Measurements from ENCODE around the gene TLE4. TPM values are rescaled to one million over a fixed set of nuclear protein-coding genes. Genes with fewer than 3 reads are reported as not detected.
A peak's percentile ranks its signal among the peaks of the same experiment; 100 is the strongest.

TLE4 gene
- total RNA-seq, 1 donor: 79.0 TPM

GRCh38 chr9:79572032-79572607 is 355 bp downstream of the TLE4 start:
- H3K4me3 ChIP-seq (ENCODE audit: low read depth, low read length): peak overlapping the region; percentile 85
- peak; percentile 43 for DNase-seq (ENCODE audit: low read depth)
- no peak for TF ChIP-seq CTCF (IDR thresholded peaks at IDR 0.05; ENCODE audit: insufficient read depth, low read depth, low read length)

GRCh38 chr9:79572608-79573411 is 1.0 kb downstream of the TLE4 start:
- no peak for TF ChIP-seq CTCF (IDR thresholded peaks at IDR 0.05; ENCODE audit: insufficient read depth, low read depth, low read length)
- peak; percentile 19 for DNase-seq (ENCODE audit: low read depth)

GRCh38 chr9:79573412-79573923 is 1.7 kb downstream of the TLE4 start:
- H3K4me3 ChIP-seq (ENCODE audit: low read depth, low read length): peak overlapping the region; percentile 85
- peak; percentile 17 for DNase-seq (ENCODE audit: low read depth)
- TF ChIP-seq CTCF (IDR thresholded peaks at IDR 0.05; ENCODE audit: insufficient read depth, low read depth, low read length): no peak

More at GRCh38 chr9:79572608-79573411, 1.0 kb downstream of the TLE4 start:
- peak overlapping the region; percentile 85 for H3K4me3 ChIP-seq (ENCODE audit: low read depth, low read length)

GRCh38 chr9:79574136-79574535 is 2.4 kb downstream of the TLE4 start:
- H3K4me3 ChIP-seq (ENCODE audit: low read depth, low read length): peak overlapping the region; percentile 85
- TF ChIP-seq CTCF (IDR thresholded peaks at IDR 0.05; ENCODE audit: insufficient read depth, low read depth, low read length): no peak
- DNase-seq (ENCODE audit: low read depth): no peak

GRCh38 chr9:79574781-79575180 is 3.0 kb downstream of the TLE4 start:
- H3K4me3 ChIP-seq (ENCODE audit: low read depth, low read length): peak overlapping the region; percentile 85
- peak; percentile 24 for DNase-seq (ENCODE audit: low read depth)
- TF ChIP-seq CTCF (IDR thresholded peaks at IDR 0.05; ENCODE audit: insufficient read depth, low read depth, low read length): no peak

- no peak for TF ChIP-seq CTCF (IDR thresholded peaks at IDR 0.05; ENCODE audit: insufficient read depth, low read depth, low read length)
- no peak overlapping the region for H3K4me3 ChIP-seq (ENCODE audit: low read depth, low read length)
- no peak for DNase-seq (ENCODE audit: low read depth)
Measured at GRCh38 chr9:79575547-79575946, 3.8 kb downstream of the TLE4 start.

Data from fibroblast of villous mesenchyme (primary cell).